ACC112 (cell line): ENCODE results near the gene KRT14.
"Not testable (repeated sequence)": the region's sequence is repeated elsewhere in the genome, so short reads cannot be mapped to it uniquely, and the experiment has no call there.

Source experiments
- H2AFZ ChIP-seq: fragments of 200-600 bp; sonication (generic); one replicate; pipeline ENCODE4 v1.6.0; 2017; ENCODE audit warnings: antibody characterized with exemption, low read length; ENCODE audit not compliant: unreplicated experiment
- H3K27ac ChIP-seq: fragments of 200-600 bp; sonication (generic); 2 replicates; pipeline ENCODE4 v1.5.1; 2014; ENCODE audit warnings: low read depth, mild to moderate bottlenecking, antibody characterized with exemption, low read length, moderate library complexity
- H3K27me3 ChIP-seq: fragments of 200-600 bp; sonication (generic); 2 replicates; pipeline ENCODE4 v1.6.1; 2014; ENCODE audit warnings: mild to moderate bottlenecking, antibody characterized with exemption, low read length, moderate library complexity, mixed read lengths; ENCODE audit not compliant: insufficient read depth
- H3K36me3 ChIP-seq: fragments of 200-600 bp; sonication (generic); 2 replicates; pipeline ENCODE4 v1.6.1; 2016; ENCODE audit warnings: mild to moderate bottlenecking, antibody characterized with exemption, low read length, moderate library complexity, mixed read lengths; ENCODE audit not compliant: insufficient read depth
- H3K4me1 ChIP-seq: fragments of 200-600 bp; sonication (generic); one replicate; pipeline ENCODE4 v1.6.1; 2016; ENCODE audit warnings: low read length, mixed read lengths; ENCODE audit not compliant: insufficient read depth, unreplicated experiment, control insufficient read depth
- H3K4me3 ChIP-seq: fragments of 200-600 bp; sonication (generic); 2 replicates; pipeline ENCODE4 v1.5.1; 2014; ENCODE audit warnings: mild to moderate bottlenecking, low read depth, low read length
- H3K79me2 ChIP-seq: fragments of 200-600 bp; sonication (generic); one replicate; pipeline ENCODE4 v1.6.0; 2016; ENCODE audit warnings: low read length; ENCODE audit not compliant: control insufficient read depth, unreplicated experiment, insufficient read depth

KRT14 gene

GRCh38 chr17:41628621-41629255 lies 42.0 kb upstream of the KRT14 start:
- not testable (repeated sequence) for H3K36me3 ChIP-seq, H3K79me2 ChIP-seq, H3K4me3 ChIP-seq, H3K27ac ChIP-seq, H2AFZ ChIP-seq, H3K4me1 ChIP-seq, H3K27me3 ChIP-seq

- H3K27ac ChIP-seq, H3K27me3 ChIP-seq, H3K4me3 ChIP-seq, H3K4me1 ChIP-seq, H3K79me2 ChIP-seq, H3K36me3 ChIP-seq, H2AFZ ChIP-seq: not testable (repeated sequence)
Observed at GRCh38 chr17:41628073-41628370, 41.3 kb upstream of the KRT14 start.

- no peak overlapping the region for H2AFZ ChIP-seq
- H3K27ac ChIP-seq, result no peak overlapping the region
- H3K27me3 ChIP-seq, result no peaks in the 10 kb centered on the region
- no peaks in the 10 kb centered on the region for H3K36me3 ChIP-seq
- no peaks in the 10 kb centered on the region for H3K4me1 ChIP-seq
- no peaks in the 10 kb centered on the region for H3K79me2 ChIP-seq
- H3K4me3 ChIP-seq, result no peak overlapping the region
Observed at GRCh38 chr17:41627316-41628072, 40.8 kb upstream of the KRT14 start.

GRCh38 chr17:41626914-41627295 lies 40.2 kb upstream of the KRT14 start:
- not testable (repeated sequence) for H3K4me3 ChIP-seq, H3K36me3 ChIP-seq, H3K4me1 ChIP-seq

GRCh38 chr17:41626028-41626913 lies 39.6 kb upstream of the KRT14 start:
- H3K79me2 ChIP-seq, H3K36me3 ChIP-seq, H3K4me1 ChIP-seq, H3K27ac ChIP-seq, H2AFZ ChIP-seq, H3K27me3 ChIP-seq, H3K4me3 ChIP-seq: not testable (repeated sequence)

More at GRCh38 chr17:41626914-41627295, 40.2 kb upstream of the KRT14 start:
- not testable (repeated sequence) for H3K79me2 ChIP-seq, H3K27me3 ChIP-seq, H2AFZ ChIP-seq, H3K27ac ChIP-seq

- no peaks in the 10 kb centered on the region for H3K79me2 ChIP-seq
- no peaks in the 10 kb centered on the region for H3K27me3 ChIP-seq
- no peak overlapping the region for H3K27ac ChIP-seq
- H3K36me3 ChIP-seq, result no peaks in the 10 kb centered on the region
- no peaks in the 10 kb centered on the region for H3K4me1 ChIP-seq
- H2AFZ ChIP-seq, result no peak overlapping the region
- H3K4me3 ChIP-seq, result no peak overlapping the region
Observed at GRCh38 chr17:41625602-41626001, 38.9 kb upstream of the KRT14 start.

- H3K27ac ChIP-seq, result no peak within 1 kb of the TSS
- no peak within 1 kb of the TSS for H2AFZ ChIP-seq
- H3K4me3 ChIP-seq, result no peak within 1 kb of the TSS
Observed at GRCh38 chr17:41624208-41625101, 37.8 kb upstream of the KRT14 start, which contains the start of gene KRT17. TSS of gene KRT17 (minus strand) at chr17:41624575. CDS start at chr17:41624509, 66 bp downstream.

GRCh38 chr17:41623184-41623861 lies 36.6 kb upstream of the KRT14 start:
- H3K27ac ChIP-seq, H3K27me3 ChIP-seq, H3K4me3 ChIP-seq: not testable (repeated sequence)

More at GRCh38 chr17:41624208-41625101, 37.8 kb upstream of the KRT14 start, which contains the start of gene KRT17:
- Histone ChIP-seq H3K27me3 (no peaks in the 10 kb centered on the region), H3K36me3 (no peaks in the 10 kb centered on the region), H3K4me1 (no peaks in the 10 kb centered on the region), H3K79me2 (no peaks in the 10 kb centered on the region)

GRCh38 chr17:41622340-41623183 lies 35.9 kb upstream of the KRT14 start:
- not testable (repeated sequence) for H3K27me3 ChIP-seq, H3K27ac ChIP-seq, H3K79me2 ChIP-seq, H3K4me3 ChIP-seq, H2AFZ ChIP-seq, H3K4me1 ChIP-seq, H3K36me3 ChIP-seq

More at GRCh38 chr17:41623184-41623861, 36.6 kb upstream of the KRT14 start:
- not testable (repeated sequence) for H2AFZ ChIP-seq, H3K36me3 ChIP-seq, H3K79me2 ChIP-seq, H3K4me1 ChIP-seq
